Uterus (tissue), 4 donors: ENCODE data around the gene PGC. TPM values are rescaled to one million over a fixed set of nuclear protein-coding genes. Genes with fewer than 3 reads are reported as not detected.

Source experiments
- DNase-seq, 2 donors: peaks; one replicate each; pipeline ENCODE4 v3.0.0-alpha.2; 2019 to 2020
- H3K27ac ChIP-seq, 2 donors: fragments of 200-600 bp; sonication (generic); 1 replicate in 1 of 2; 2 replicates in 1 of 2; pipeline ENCODE4 v1.5.1; 2016 to 2018
- H3K27me3 ChIP-seq, 2 donors: fragments of 200-600 bp; sonication (generic); one replicate each; pipeline ENCODE4 v1.5.1; 2018 to 2019; ENCODE audit warnings: control low read depth in 1 of 2
- H3K36me3 ChIP-seq, 2 donors: fragments of 200-600 bp; sonication (generic); one replicate each; pipeline ENCODE4 v1.5.1; 2019; ENCODE audit warnings: control low read depth in 1 of 2
- H3K4me1 ChIP-seq, 2 donors: fragments of 200-600 bp; sonication (generic); one replicate each; pipeline ENCODE4 v1.5.1; 2018 to 2019; ENCODE audit warnings: control low read depth in 1 of 2
- H3K4me3 ChIP-seq, 2 donors: fragments of 200-600 bp; sonication (generic); 1 replicate in 1 of 2; 2 replicates in 1 of 2; pipeline ENCODE4 v1.5.1; 2018 to 2019; ENCODE audit warnings: mild to moderate bottlenecking in 1 of 2
- H3K9me3 ChIP-seq, 2 donors: fragments of 200-600 bp; sonication (generic); one replicate each; pipeline ENCODE4 v1.5.1; 2019; ENCODE audit warnings: control low read depth in 1 of 2
- POLR2A ChIP-seq, 2 donors: fragments of 450-650 bp; IDR thresholded peaks; one replicate each; pipeline ENCODE4 v1.6.1; 2016; ENCODE audit warnings: antibody characterized with exemption in 2 of 2, mild to moderate bottlenecking in 1 of 2, moderate library complexity in 1 of 2
- intact Hi-C: fragments of 100-400 bp; cut with DNase I; formaldehyde crosslinking; loops from one replicate; pipeline ENCODE4 v1.15.1; 2023; ENCODE audit warnings: low total_unique reads
- total RNA-seq, 4 donors: library from RNA; depleted of rRNA in 3 of 4; stranded (reverse); fragments of >200 nt in 3 of 4; gene quantifications; one replicate each; pipeline versions ENCODE4 v1.1.0 to v1.2.4, GENCODE V29; 2014 to 2023
- TF ChIP-seq, protein P1 (sequence below), 4 experiments: fragments of 200-600 bp in 2 of 4; fragments of 450-650 bp in 2 of 4; sonication (generic) in 2 of 4; IDR thresholded peaks; one replicate each; pipeline ENCODE4 v1.5.1; 2016 to 2019; ENCODE audit warnings: antibody characterized with exemption in 4 of 4, mild to moderate bottlenecking in 2 of 4, moderate library complexity in 1 of 4
- donor health status: DM: yes; HTN: yes; CAD: no.

The PGC gene
- total RNA-seq, 4 donors from 2014 or later: 0.91 to 2.1 TPM; not detected in 2

GRCh38 chr6:41704028-41704427, 43.2 kb downstream of the PGC start:
- no peaks in the 10 kb centered on the region for H3K9me3 ChIP-seq
- no peak for TF ChIP-seq POLR2A (IDR thresholded peaks at IDR 0.05)
- TF ChIP-seq, protein P1, sequence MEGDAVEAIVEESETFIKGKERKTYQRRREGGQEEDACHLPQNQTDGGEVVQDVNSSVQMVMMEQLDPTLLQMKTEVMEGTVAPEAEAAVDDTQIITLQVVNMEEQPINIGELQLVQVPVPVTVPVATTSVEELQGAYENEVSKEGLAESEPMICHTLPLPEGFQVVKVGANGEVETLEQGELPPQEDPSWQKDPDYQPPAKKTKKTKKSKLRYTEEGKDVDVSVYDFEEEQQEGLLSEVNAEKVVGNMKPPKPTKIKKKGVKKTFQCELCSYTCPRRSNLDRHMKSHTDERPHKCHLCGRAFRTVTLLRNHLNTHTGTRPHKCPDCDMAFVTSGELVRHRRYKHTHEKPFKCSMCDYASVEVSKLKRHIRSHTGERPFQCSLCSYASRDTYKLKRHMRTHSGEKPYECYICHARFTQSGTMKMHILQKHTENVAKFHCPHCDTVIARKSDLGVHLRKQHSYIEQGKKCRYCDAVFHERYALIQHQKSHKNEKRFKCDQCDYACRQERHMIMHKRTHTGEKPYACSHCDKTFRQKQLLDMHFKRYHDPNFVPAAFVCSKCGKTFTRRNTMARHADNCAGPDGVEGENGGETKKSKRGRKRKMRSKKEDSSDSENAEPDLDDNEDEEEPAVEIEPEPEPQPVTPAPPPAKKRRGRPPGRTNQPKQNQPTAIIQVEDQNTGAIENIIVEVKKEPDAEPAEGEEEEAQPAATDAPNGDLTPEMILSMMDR (IDR thresholded peaks at IDR 0.05): no peak
- no peak for DNase-seq
- peaks cover 0 to 9% of the 10 kb centered on the region in 2 donors for H3K4me1 ChIP-seq
- intact Hi-C loops: no loop called here
- H3K4me3 ChIP-seq: no peak overlapping the region
- no peaks in the 10 kb centered on the region for H3K36me3 ChIP-seq
- no peaks in the 10 kb centered on the region for H3K27me3 ChIP-seq
- no peak overlapping the region for H3K27ac ChIP-seq

DNA sequence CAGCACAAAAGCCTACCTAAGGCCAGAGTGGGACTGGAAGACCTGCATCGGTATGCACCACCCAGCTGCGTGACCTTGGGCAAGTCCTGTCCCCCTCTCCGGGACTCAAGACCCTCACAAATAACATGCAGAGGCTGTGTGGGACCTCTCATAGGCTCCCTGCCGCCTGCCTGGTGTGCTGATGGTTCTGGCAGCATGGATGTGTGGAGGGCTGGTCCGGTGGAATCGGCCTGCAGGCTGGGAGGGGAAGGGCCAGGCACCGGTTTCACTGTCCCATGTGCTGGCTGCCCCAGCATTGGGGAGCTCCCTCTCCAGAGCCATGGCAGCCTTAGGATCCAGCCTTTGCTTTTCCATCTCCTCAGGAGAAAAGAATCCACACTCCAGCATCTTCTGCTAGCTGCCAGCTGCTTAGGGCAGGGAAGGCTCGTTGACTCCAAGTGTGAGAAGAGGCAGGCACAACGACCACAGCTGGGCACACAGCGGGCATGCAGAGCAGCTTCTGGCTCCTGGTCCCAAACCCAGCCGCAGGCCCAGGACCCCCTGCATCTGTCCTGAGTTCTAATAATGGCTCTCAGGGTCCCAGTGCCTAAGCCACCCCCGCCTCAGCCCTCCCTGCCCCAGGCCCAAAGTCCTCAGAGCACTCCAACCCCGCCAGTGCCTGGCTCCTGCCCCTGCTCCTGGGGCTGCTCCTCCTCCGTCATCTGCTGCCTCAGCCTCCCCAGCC, 44.3 kb downstream of the PGC start:
- no peak for DNase-seq
- H3K4me3 ChIP-seq: no peak overlapping the region
- TF ChIP-seq, protein P1 (IDR thresholded peaks at IDR 0.05): no peak
- no peak for TF ChIP-seq POLR2A (IDR thresholded peaks at IDR 0.05)
- H3K27ac ChIP-seq: no peak overlapping the region
- intact Hi-C loops: no loop called here
- no peaks in the 10 kb centered on the region for H3K27me3 ChIP-seq
- H3K4me1 ChIP-seq: peaks cover 0 to 9% of the 10 kb centered on the region in 2 donors
- no peaks in the 10 kb centered on the region for H3K9me3 ChIP-seq
- H3K36me3 ChIP-seq: no peaks in the 10 kb centered on the region

DNA sequence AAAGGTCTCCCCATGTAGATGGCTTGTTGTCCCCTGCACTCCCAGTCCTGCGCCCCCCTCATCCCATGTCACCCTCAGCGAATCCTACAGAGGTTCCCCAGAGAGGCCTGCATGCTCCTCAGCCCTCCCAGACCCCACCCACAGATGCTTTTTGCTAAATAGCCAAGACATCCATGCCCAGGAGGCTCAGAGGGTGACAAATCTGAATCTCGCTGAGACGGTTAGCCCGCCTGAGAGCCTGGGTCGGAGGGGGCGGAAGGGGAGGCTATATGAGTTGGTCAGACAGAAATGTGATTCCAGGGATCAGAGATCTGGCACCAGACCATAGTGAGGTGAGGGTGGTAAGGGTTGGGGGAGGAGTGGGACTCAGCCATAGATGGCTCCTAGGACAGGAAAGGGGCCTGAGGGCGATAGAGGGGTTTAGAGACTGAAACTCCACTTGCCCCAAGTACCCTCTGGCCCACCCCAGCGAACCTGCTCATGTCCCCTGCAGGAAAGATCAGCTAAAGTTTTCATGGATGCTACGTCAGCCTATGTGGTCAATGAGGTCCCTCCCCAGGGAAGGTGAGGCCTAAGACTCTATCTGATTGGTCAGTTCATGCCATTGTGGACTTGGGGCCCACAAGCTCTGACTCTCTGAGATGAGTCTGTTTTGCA, 45.0 kb downstream of the PGC start:
- intact Hi-C loops: no loop called here
- Histone ChIP-seq H3K4me3 (no peak overlapping the region), H3K36me3 (no peaks in the 10 kb centered on the region), H3K4me1 (peaks cover 0 to 9% of the 10 kb centered on the region in 2 donors), H3K27ac (no peak overlapping the region), H3K9me3 (no peaks in the 10 kb centered on the region), H3K27me3 (no peaks in the 10 kb centered on the region)
- no peak for DNase-seq
- TF ChIP-seq, protein P1 (IDR thresholded peaks at IDR 0.05): no peak
- no peak for TF ChIP-seq POLR2A (IDR thresholded peaks at IDR 0.05)

- no peak overlapping the region for H3K4me3 ChIP-seq
- intact Hi-C loops: no loop called here
- H3K27ac ChIP-seq: no peak overlapping the region
- no peaks in the 10 kb centered on the region for H3K9me3 ChIP-seq
- no peak for TF ChIP-seq POLR2A (IDR thresholded peaks at IDR 0.05)
- TF ChIP-seq, protein P1 (IDR thresholded peaks at IDR 0.05): no peak
- DNase-seq: no peak
- H3K27me3 ChIP-seq: no peaks in the 10 kb centered on the region
- H3K4me1 ChIP-seq: peaks cover 0 to under 1% of the 10 kb centered on the region in 2 donors
- H3K36me3 ChIP-seq: no peaks in the 10 kb centered on the region
Measured at GRCh38 chr6:41700463-41701347, 46.5 kb downstream of the PGC start.
